Measurements from ENCODE around the gene DNAJC4. TPM values are rescaled to one million over a fixed set of nuclear protein-coding genes. Genes with fewer than 3 reads are reported as not detected.

Gene DNAJC4
- total RNA-seq, 1 donor from 2014 or later, result 43.6 TPM

GRCh38 chr11:64210301-64211020 is 19.9 kb upstream of the DNAJC4 start:
- Mint-ChIP-seq H3K27ac (no peak overlapping the region), H3K4me1 (peaks cover 2% of the 10 kb centered on the region), H3K27me3 (ENCODE audit: low read depth) (no peaks in the 10 kb centered on the region), H3K36me3 (peaks cover 4% of the 10 kb centered on the region), H3K4me3 (no peak overlapping the region), H3K9me3 (peaks cover 3% of the 10 kb centered on the region)
- DNase-seq (ENCODE audit: low spot score in 2 of 2, unreplicated experiment in 2 of 2), result no peak
- no peak for TF ChIP-seq CTCF (IDR thresholded peaks at IDR 0.05; ENCODE audit: unreplicated experiment)

- DNase-seq (ENCODE audit: low spot score in 2 of 2, unreplicated experiment in 2 of 2), result no peak
- Mint-ChIP-seq H3K9me3 (peaks cover 3% of the 10 kb centered on the region), H3K4me1 (peaks cover 2% of the 10 kb centered on the region), H3K4me3 (no peak overlapping the region), H3K27me3 (ENCODE audit: low read depth) (no peaks in the 10 kb centered on the region), H3K36me3 (peaks cover 4% of the 10 kb centered on the region), H3K27ac (no peak overlapping the region)
- TF ChIP-seq CTCF (IDR thresholded peaks at IDR 0.05; ENCODE audit: unreplicated experiment), result no peak
Measured at GRCh38 chr11:64211181-64211872, 19.0 kb upstream of the DNAJC4 start.

DNA sequence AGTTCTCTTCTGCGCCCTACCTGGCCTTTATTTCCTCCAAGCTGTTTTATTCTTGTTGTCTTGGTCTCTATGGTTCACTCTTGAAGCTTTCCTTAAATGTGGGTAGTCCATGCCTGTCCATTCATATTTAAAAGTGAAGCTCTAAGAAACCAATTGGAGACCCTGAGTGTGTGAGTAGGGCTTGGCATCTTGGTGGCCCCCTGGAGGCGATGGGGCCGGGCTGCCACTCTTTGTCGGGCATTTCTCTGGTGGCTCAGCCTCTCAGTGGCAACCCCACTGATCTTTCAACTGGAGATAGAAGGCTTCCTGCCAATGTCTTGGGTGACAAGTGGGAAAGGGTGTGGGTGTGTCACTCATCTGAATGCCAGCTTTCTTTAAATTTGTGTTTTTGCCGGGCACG is 13.5 kb upstream of the DNAJC4 start:
- Mint-ChIP-seq H3K4me1 (no peaks in the 10 kb centered on the region), H3K27ac (no peak overlapping the region), H3K27me3 (ENCODE audit: low read depth) (no peaks in the 10 kb centered on the region), H3K9me3 (peaks cover 3% of the 10 kb centered on the region), H3K4me3 (no peak overlapping the region), H3K36me3 (peaks cover 4% of the 10 kb centered on the region)
- no peak for DNase-seq (ENCODE audit: low spot score in 2 of 2, unreplicated experiment in 2 of 2)
- no peak for TF ChIP-seq CTCF (IDR thresholded peaks at IDR 0.05; ENCODE audit: unreplicated experiment)

DNA sequence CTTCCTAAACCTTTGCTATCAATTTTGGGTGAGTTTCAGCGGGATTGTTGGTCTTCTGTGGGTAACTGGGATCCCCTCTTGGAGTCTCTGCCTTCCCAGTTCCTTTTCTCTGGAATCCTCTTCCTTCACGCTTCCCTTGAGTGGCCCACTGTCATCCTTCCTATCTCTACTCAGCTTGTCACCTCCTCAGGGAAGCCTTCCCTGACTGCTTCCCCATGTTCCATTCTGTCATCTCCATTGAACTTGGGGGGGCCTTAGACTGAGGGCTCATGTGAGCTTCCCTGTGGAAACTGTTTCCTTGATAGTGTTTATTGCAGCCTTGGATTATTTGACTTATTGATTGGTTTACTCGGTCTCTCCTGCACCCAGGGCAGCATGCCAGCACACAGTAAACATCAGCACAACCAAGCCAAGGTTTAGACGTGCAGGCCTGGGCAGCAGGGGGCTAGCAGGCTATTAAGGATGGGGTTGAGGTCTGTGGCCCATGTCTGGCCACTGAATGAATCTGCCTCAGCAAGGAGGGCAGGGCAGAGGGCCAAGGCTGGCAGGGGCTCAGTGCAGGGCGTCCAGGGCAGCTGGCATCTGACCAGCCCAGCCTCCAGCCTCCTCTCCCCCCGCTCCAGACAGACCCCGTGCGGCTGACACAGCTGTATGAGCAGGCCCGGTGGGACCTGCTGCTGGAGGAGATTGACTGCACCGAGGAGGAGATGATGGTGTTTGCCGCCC is 11.6 kb upstream of the DNAJC4 start:
- H3K36me3 Mint-ChIP-seq, result peaks cover 4% of the 10 kb centered on the region
- H3K27ac Mint-ChIP-seq, result no peak overlapping the region
- DNase-seq (ENCODE audit: low spot score in 2 of 2, unreplicated experiment in 2 of 2), result no peak
- H3K9me3 Mint-ChIP-seq, result peaks cover 3% of the 10 kb centered on the region
- no peak for TF ChIP-seq CTCF (IDR thresholded peaks at IDR 0.05; ENCODE audit: unreplicated experiment)
- H3K4me3 Mint-ChIP-seq, result no peak overlapping the region
- H3K4me1 Mint-ChIP-seq, result no peaks in the 10 kb centered on the region
- no peaks in the 10 kb centered on the region for H3K27me3 Mint-ChIP-seq (ENCODE audit: low read depth)

DNA sequence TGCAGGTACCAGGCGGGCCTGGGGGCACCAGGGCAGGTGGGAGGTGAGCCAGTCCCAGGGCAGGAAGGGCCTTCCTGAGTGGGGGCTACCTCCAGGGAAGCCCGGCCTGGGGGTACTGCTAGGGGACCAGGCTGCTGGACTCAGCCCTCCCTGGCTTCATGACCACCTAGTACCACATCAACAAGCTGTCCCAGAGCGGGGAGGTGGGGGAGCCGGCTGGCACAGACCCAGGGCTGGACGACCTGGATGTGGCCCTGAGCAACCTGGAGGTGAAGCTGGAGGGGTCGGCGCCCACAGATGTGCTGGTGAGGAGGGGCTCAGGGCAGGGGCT is 11.0 kb upstream of the DNAJC4 start:
- Mint-ChIP-seq H3K27ac (no peak overlapping the region), H3K4me1 (no peaks in the 10 kb centered on the region), H3K9me3 (peaks cover 3% of the 10 kb centered on the region), H3K36me3 (peaks cover 4% of the 10 kb centered on the region), H3K27me3 (ENCODE audit: low read depth) (no peaks in the 10 kb centered on the region), H3K4me3 (no peak overlapping the region)
- no peak for TF ChIP-seq CTCF (IDR thresholded peaks at IDR 0.05; ENCODE audit: unreplicated experiment)
- DNase-seq (ENCODE audit: low spot score in 2 of 2, unreplicated experiment in 2 of 2), result no peak

Measured in mesothelial cell of epicardium (in vitro differentiated cells).